ENCODE measurements around the gene ERF.

Gene ERF

GRCh38 chr19:42253245-42254088 lies 1.5 kb downstream of the ERF start:
- DNase-seq, result peak in 11 of 14 donors; percentile 42 to 81 (median 59)

GRCh38 chr19:42252365-42253244 lies 2.3 kb downstream of the ERF start:
- DNase-seq, result peak in 12 of 14 donors; percentile 71 to 91 (median 82)

- DNase-seq, result peak in 1 of 14 donors; percentile 25
Measured at GRCh38 chr19:42251572-42252358, 3.2 kb downstream of the ERF start.

- DNase-seq, result peak in 11 of 14 donors; percentile 22 to 82 (median 44)
Measured at GRCh38 chr19:42250666-42251531, 4.0 kb downstream of the ERF start.

GRCh38 chr19:42250183-42250665 lies 4.7 kb downstream of the ERF start:
- peak in 4 of 14 donors; percentile 28 to 71 (median 46) for DNase-seq

GRCh38 chr19:42249769-42250168 lies 5.2 kb downstream of the ERF start:
- no peak for DNase-seq

GRCh38 chr19:42249149-42249750 lies 5.7 kb downstream of the ERF start:
- DNase-seq, result no peak

- DNase-seq, result no peak
Measured at GRCh38 chr19:42248270-42249148, 6.4 kb downstream of the ERF start.

- DNase-seq, result no peak
Measured at GRCh38 chr19:42247640-42248199, 7.2 kb downstream of the ERF start.

GRCh38 chr19:42246922-42247639 lies 7.8 kb downstream of the ERF start:
- DNase-seq, result no peak

- peak in 11 of 14 donors; percentile 46 to 90 (median 69) for DNase-seq
Measured at GRCh38 chr19:42246143-42246921, 8.6 kb downstream of the ERF start.

- DNase-seq, result no peak
Measured at GRCh38 chr19:42245231-42245630, 9.7 kb downstream of the ERF start.

- DNase-seq, result peak; percentile 57 to 96 (median 91)
Measured at GRCh38 chr19:42244347-42245220, 10.3 kb downstream of the ERF start.

GRCh38 chr19:42242512-42243409 lies 12.2 kb downstream of the ERF start, which contains the start of gene GSK3A:
TSS of gene GSK3A (minus strand) at chr19:42242602. CDS start at chr19:42242465, 137 bp downstream.
- peak; percentile 97 to 100 (median 100) for DNase-seq

GRCh38 chr19:42242069-42242511 lies 12.8 kb downstream of the ERF start:
- no peak for DNase-seq

Data from C1 segment of cervical spinal cord (tissue), 14 donors.